Measurements from ENCODE around the gene SBF2. TPM values are rescaled to one million over a fixed set of nuclear protein-coding genes. Genes with fewer than 3 reads are reported as not detected.

Gene SBF2
- total and polyA plus RNA-seq, 2 of the 13 experiments (the other 11 are each of a cell fraction or from before 2014, with no cell fraction given) = 24.0 to 45.8 TPM

DNA sequence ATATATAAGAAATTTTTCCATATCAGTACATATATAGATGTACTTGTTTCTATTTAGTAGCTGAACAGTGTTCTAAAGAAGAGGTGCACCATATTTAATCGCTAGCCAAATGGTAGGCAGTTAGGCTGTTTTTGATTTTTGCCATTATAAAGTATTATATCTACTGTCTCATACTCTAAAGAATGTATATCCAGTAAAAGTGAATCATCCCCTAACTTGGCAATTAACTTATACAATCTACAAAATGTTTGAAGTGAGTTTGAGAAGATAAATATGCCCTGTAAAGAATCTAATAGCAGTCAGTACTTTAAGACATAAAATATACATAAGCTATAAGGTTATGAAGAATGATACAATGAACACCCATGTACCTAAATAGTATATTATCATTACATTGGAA is 338.6 kb downstream of the SBF2 start (continued):
- no peak for TF ChIP-seq ASH2L (IDR thresholded peaks at IDR 0.05; ENCODE audit: insufficient read length, low read depth, low read length)
- no peak for TF ChIP-seq TARDBP (CRISPR knock-in tag; IDR thresholded peaks at IDR 0.05)

DNA sequence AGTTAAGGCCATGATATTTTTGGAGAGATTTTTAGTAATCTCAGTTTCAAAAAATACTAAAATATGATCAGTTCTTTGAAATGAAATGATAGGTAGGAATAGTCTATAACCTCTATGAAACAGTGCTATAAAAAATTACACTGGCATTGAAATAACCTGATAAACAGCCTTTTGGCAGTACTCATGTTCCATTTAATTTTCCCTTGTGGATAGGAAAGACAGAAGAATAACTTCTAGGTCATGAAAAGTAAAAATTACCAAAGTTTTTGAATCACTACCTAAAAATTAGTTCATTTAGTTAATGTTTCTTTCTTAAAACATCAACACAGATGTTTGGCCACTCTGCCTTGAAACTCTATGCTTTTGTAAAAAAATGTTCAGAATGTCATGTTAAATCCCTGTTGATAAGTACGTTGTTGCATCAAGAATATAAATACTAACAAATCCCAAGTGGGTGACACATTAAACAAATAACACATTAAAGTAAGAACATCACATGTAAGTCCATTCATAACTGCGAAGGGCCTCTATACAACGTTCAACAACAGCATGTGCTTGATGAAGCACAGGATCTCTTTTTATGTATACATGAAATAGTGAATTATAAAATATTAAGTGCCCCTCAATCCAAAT is 339.9 kb downstream of the SBF2 start:
- H3K4me2 ChIP-seq (ENCODE audit: low read depth, low read length) = no peak overlapping the region
- no peak for ATAC-seq
- no peaks in the 10 kb centered on the region for H3K27me3 ChIP-seq (ENCODE audit: control insufficient read depth in 1 of 2, insufficient read depth in 2 of 2, low read length in 2 of 2)
- TF ChIP-seq TBX3 (IDR thresholded peaks at IDR 0.05; ENCODE audit: borderline replicate concordance) = no peak
- TF ChIP-seq HOXA9 (CRISPR knock-in tag; IDR thresholded peaks at IDR 0.05; ENCODE audit: borderline replicate concordance) = no peak
- TF ChIP-seq, protein P1, sequence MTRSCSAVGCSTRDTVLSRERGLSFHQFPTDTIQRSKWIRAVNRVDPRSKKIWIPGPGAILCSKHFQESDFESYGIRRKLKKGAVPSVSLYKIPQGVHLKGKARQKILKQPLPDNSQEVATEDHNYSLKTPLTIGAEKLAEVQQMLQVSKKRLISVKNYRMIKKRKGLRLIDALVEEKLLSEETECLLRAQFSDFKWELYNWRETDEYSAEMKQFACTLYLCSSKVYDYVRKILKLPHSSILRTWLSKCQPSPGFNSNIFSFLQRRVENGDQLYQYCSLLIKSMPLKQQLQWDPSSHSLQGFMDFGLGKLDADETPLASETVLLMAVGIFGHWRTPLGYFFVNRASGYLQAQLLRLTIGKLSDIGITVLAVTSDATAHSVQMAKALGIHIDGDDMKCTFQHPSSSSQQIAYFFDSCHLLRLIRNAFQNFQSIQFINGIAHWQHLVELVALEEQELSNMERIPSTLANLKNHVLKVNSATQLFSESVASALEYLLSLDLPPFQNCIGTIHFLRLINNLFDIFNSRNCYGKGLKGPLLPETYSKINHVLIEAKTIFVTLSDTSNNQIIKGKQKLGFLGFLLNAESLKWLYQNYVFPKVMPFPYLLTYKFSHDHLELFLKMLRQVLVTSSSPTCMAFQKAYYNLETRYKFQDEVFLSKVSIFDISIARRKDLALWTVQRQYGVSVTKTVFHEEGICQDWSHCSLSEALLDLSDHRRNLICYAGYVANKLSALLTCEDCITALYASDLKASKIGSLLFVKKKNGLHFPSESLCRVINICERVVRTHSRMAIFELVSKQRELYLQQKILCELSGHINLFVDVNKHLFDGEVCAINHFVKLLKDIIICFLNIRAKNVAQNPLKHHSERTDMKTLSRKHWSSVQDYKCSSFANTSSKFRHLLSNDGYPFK (CRISPR knock-in tag; IDR thresholded peaks at IDR 0.05; ENCODE audit: borderline replicate concordance) = no peak
- TF ChIP-seq ATM (IDR thresholded peaks at IDR 0.05; ENCODE audit: borderline replicate concordance) = no peak
- no peak for TF ChIP-seq ZNF274 (CRISPR knock-in tag; IDR thresholded peaks at IDR 0.05)
- TF ChIP-seq ZSCAN25 (CRISPR knock-in tag; IDR thresholded peaks at IDR 0.05) = no peak
- TF ChIP-seq CBX2 (IDR thresholded peaks at IDR 0.05; ENCODE audit: low read depth, low read length) = no peak
- TF ChIP-seq CBX2 (CRISPR knock-in tag; IDR thresholded peaks at IDR 0.05; ENCODE audit: low read depth) = no peak
- TF ChIP-seq, protein P2, sequence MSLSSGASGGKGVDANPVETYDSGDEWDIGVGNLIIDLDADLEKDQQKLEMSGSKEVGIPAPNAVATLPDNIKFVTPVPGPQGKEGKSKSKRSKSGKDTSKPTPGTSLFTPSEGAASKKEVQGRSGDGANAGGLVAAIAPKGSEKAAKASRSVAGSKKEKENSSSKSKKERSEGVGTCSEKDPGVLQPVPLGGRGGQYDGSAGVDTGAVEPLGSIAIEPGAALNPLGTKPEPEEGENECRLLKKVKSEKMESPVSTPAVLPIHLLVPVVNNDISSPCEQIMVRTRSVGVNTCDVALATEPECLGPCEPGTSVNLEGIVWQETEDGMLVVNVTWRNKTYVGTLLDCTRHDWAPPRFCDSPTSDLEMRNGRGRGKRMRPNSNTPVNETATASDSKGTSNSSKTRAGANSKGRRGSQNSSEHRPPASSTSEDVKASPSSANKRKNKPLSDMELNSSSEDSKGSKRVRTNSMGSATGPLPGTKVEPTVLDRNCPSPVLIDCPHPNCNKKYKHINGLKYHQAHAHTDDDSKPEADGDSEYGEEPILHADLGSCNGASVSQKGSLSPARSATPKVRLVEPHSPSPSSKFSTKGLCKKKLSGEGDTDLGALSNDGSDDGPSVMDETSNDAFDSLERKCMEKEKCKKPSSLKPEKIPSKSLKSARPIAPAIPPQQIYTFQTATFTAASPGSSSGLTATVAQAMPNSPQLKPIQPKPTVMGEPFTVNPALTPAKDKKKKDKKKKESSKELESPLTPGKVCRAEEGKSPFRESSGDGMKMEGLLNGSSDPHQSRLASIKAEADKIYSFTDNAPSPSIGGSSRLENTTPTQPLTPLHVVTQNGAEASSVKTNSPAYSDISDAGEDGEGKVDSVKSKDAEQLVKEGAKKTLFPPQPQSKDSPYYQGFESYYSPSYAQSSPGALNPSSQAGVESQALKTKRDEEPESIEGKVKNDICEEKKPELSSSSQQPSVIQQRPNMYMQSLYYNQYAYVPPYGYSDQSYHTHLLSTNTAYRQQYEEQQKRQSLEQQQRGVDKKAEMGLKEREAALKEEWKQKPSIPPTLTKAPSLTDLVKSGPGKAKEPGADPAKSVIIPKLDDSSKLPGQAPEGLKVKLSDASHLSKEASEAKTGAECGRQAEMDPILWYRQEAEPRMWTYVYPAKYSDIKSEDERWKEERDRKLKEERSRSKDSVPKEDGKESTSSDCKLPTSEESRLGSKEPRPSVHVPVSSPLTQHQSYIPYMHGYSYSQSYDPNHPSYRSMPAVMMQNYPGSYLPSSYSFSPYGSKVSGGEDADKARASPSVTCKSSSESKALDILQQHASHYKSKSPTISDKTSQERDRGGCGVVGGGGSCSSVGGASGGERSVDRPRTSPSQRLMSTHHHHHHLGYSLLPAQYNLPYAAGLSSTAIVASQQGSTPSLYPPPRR (CRISPR knock-in tag; IDR thresholded peaks at IDR 0.05; ENCODE audit: borderline replicate concordance) = no peak
- TF ChIP-seq ZNF143 (CRISPR knock-in tag; IDR thresholded peaks at IDR 0.05) = no peak

More for the DNA sequence above, 339.9 kb downstream of the SBF2 start:
- FAIRE-seq (no peak), DNase-seq (ENCODE audit: low spot score) (no peak)
- Histone ChIP-seq H3K36me3 (replicated peaks in 1 of 2; ENCODE audit: control insufficient read depth in 1 of 2, insufficient read depth in 2 of 2, low read length in 2 of 2) (peaks cover 0 to 3% of the 10 kb centered on the region in 2 experiments; a peak in 1 of 5 replicates), H3K9me3 (ENCODE audit: low read length) (no peaks in the 10 kb centered on the region), H3K4me3 (replicated peaks in 1 of 3; ENCODE audit: insufficient read depth in 1 of 3, low read depth in 2 of 3, low read length in 3 of 3) (no peak overlapping the region), H3K4me1 (ENCODE audit: insufficient read depth, low read length) (peaks cover 18% of the 10 kb centered on the region), H4K20me1 (ENCODE audit: insufficient read depth, low read length) (no peaks in the 10 kb centered on the region), H3K27ac (ENCODE audit: extremely low read length, insufficient read depth, low read length) (no peak overlapping the region), H2AFZ (ENCODE audit: low read length) (no peak overlapping the region), H3K79me2 (ENCODE audit: insufficient read depth, low read length) (no peaks in the 10 kb centered on the region), H3K9ac (ENCODE audit: insufficient read depth, low read depth, low read length) (no peak overlapping the region)
- CTCF ChIA-PET (ENCODE audit: low intra/inter-chr PET ratio, low total read pairs) = no interaction called here
- in situ Hi-C loops (cut with HindIII; ENCODE audit: extremely low pct_ligation_motif_present, low pct_unique_long_range_greater_than_20kb) = no loop called here
- intact Hi-C loops (cut with micrococcal nuclease; ENCODE audit: unreplicated experiment) = no loop called here
- no TSS peak for BruUV-seq (replicated peaks)
- POLR2A ChIA-PET = no interaction called here
- 89% methylated on average over 3 of the region's 3 CpGs for WGBS (ENCODE audit: low lambda C conversion rate)
